Fibroblast of lung (primary cell): Measurements from ENCODE around the gene SEC31B.

ENCODE experiments used
- EZH2 ChIP-seq: IDR thresholded peaks from 2 replicates; pipeline ENCODE4 v1.5.1; 2012; ENCODE audit warnings: low read length, control low read depth, mild to moderate bottlenecking; ENCODE audit errors: missing control alignments
- TF ChIP-seq, protein P1 (sequence below), 2 donors: IDR thresholded peaks in 1 of 2; conservative IDR thresholded peaks in 1 of 2; 1 replicate in 1 of 2; 2 replicates in 1 of 2; pipeline ENCODE4 v1.5.1; 2011 to 2012; ENCODE audit warnings: low read length in 2 of 2, control low read depth in 1 of 2, inconsistent platforms in 1 of 2, low read depth in 1 of 2, mild to moderate bottlenecking in 1 of 2

DNA sequence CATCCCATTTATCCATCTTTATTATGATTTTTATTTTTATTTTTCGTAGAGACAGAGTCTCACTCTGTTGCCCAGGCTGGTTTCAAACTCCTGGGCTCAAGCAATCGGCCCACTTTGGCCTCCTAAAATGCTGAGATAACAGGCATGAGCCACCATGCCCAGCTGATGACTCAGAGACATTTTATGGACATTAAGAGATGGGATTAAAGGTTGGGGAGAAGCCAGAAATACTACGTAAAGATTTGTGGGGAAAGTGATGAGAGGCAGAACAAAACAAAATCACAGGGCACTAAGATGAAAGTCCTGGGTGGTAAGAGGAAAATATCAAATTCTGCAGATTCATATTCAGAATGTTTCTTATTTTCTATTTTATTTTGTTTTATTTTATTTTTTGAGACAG, 49.3 kb downstream of the SEC31B start:
- TF ChIP-seq, protein P1, sequence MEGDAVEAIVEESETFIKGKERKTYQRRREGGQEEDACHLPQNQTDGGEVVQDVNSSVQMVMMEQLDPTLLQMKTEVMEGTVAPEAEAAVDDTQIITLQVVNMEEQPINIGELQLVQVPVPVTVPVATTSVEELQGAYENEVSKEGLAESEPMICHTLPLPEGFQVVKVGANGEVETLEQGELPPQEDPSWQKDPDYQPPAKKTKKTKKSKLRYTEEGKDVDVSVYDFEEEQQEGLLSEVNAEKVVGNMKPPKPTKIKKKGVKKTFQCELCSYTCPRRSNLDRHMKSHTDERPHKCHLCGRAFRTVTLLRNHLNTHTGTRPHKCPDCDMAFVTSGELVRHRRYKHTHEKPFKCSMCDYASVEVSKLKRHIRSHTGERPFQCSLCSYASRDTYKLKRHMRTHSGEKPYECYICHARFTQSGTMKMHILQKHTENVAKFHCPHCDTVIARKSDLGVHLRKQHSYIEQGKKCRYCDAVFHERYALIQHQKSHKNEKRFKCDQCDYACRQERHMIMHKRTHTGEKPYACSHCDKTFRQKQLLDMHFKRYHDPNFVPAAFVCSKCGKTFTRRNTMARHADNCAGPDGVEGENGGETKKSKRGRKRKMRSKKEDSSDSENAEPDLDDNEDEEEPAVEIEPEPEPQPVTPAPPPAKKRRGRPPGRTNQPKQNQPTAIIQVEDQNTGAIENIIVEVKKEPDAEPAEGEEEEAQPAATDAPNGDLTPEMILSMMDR (conservative IDR thresholded peaks at IDR 0.05 in 1 of 2, IDR thresholded peaks at IDR 0.05 in 1 of 2; ENCODE audit: low read depth in 1 of 2, low read length in 2 of 2), result no peak
- no peak for TF ChIP-seq EZH2
